GM12878 (cell line): ENCODE results near the gene MYRF. TPM values are rescaled to one million over a fixed set of nuclear protein-coding genes. Genes with fewer than 3 reads are reported as not detected.

Experiments used
- ATAC-seq: fragments of 200-7000 bp; cut with Tn5 transposase; 3 replicates; pipeline ENCODE4 v1.9.1; 2020; ENCODE audit warnings: mild to moderate bottlenecking, moderate library complexity
- BruUV-seq: library from RNA; stranded (reverse); fragments of 400-500 nt; replicated peaks from 2 replicates; lab custom pipeline; 2021; lab: Mats Ljungman, UMichigan
- CTCF ChIA-PET: fragments of 300-600 bp; sonication (Branson Sonifier 250); formaldehyde crosslinking; extraction: SDS; loops from one replicate; lab custom pipeline; 2021; ENCODE audit warnings: inconsistent platforms; lab: Yijun Ruan, JAX
- POLR2A ChIA-PET: fragments of 350-600 bp; formaldehyde crosslinking; extraction: SDS; loops from one replicate; lab custom pipeline; 2021; ENCODE audit warnings: inconsistent platforms; lab: Charles Lee
- RAD21 ChIA-PET: fragments of 300-600 bp; sonication (Branson Sonifier 250); formaldehyde crosslinking; loops from one replicate; lab custom pipeline; 2023; ENCODE audit warnings: antibody characterized with exemption; ENCODE audit not compliant: unreplicated experiment; lab: Charles Lee
- SMC1A ChIA-PET: fragments of 300-600 bp; sonication (Branson Sonifier 250); formaldehyde crosslinking; loops from one replicate; lab custom pipeline; 2023; ENCODE audit not compliant: unreplicated experiment, uncharacterized antibody; lab: Charles Lee
- DNase-seq: peaks from one replicate; pipeline ENCODE4 v3.0.0-alpha.2; 2011; ENCODE audit warnings: low read depth, low spot score
- FAIRE-seq: peaks from 3 replicates; lab custom pipeline; 2011; peaks lifted over from hg19 to GRCh38; lab: Jason Lieb, UNC
- H2AFZ ChIP-seq: 2 replicates; pipeline ENCODE4 v1.6.0; 2011; ENCODE audit warnings: low read depth, low read length, control low read depth; ENCODE audit not compliant: control insufficient read depth
- H3K27ac ChIP-seq: 2 replicates; pipeline ENCODE4 v1.5.1; 2011; ENCODE audit warnings: control low read depth; ENCODE audit not compliant: control insufficient read depth, insufficient read depth
- H3K27me3 ChIP-seq, 2 experiments: replicated peaks in 1 of 2; 2 replicates each; pipeline versions ENCODE4 v1.6.0 to v1.6.1; 2011; ENCODE audit warnings: low read length in 1 of 2; ENCODE audit not compliant: control insufficient read depth in 2 of 2, insufficient read depth in 2 of 2
- H3K36me3 ChIP-seq, 2 experiments: 2 replicates each; pipeline ENCODE4 v1.5.1; 2011; ENCODE audit warnings: low read length in 1 of 2; ENCODE audit not compliant: control insufficient read depth in 2 of 2, insufficient read depth in 2 of 2
- H3K4me1 ChIP-seq: 2 replicates; pipeline ENCODE4 v1.6.1; 2011; ENCODE audit warnings: mild to moderate bottlenecking, low read length, moderate library complexity, mixed read lengths; ENCODE audit not compliant: control insufficient read depth, insufficient read depth
- H3K4me2 ChIP-seq: 2 replicates; pipeline ENCODE4 v1.6.0; 2011; ENCODE audit warnings: control low read depth; ENCODE audit not compliant: control insufficient read depth, insufficient read depth
- H3K4me3 ChIP-seq: fragments of 200-600 bp; sonication (generic); 2 replicates; pipeline ENCODE4 v1.5.1; 2016
- H3K79me2 ChIP-seq: 2 replicates; pipeline ENCODE4 v1.6.0; 2011; ENCODE audit warnings: low read length; ENCODE audit not compliant: control insufficient read depth, insufficient read depth
- H3K9ac ChIP-seq: 2 replicates; pipeline ENCODE4 v1.8.0; 2011; ENCODE audit warnings: low read length, control low read depth, mixed read lengths; ENCODE audit not compliant: control insufficient read depth, insufficient read depth
- H3K9me3 ChIP-seq: replicated peaks from 3 replicates; pipeline ENCODE4 v1.5.1; 2011; ENCODE audit warnings: mild to moderate bottlenecking, low read length; ENCODE audit not compliant: control insufficient read depth, insufficient read depth
- H4K20me1 ChIP-seq: 2 replicates; pipeline ENCODE4 v1.6.0; 2011; ENCODE audit not compliant: control insufficient read depth, insufficient read depth
- CBX5 ChIP-seq: sonication (generic); IDR thresholded peaks from 2 replicates; pipeline ENCODE4 v1.6.1; 2016; ENCODE audit warnings: low read depth, moderate library complexity, mild to moderate bottlenecking, inconsistent platforms
- CREM ChIP-seq: IDR thresholded peaks from 2 replicates; pipeline ENCODE4 v1.6.1; 2014; ENCODE audit warnings: antibody characterized with exemption, low read depth
- GABPA ChIP-seq: IDR thresholded peaks from 2 replicates; pipeline ENCODE4 v1.6.1; 2014; ENCODE audit warnings: antibody characterized with exemption, low read depth, mild to moderate bottlenecking, inconsistent platforms
- IRF3 ChIP-seq: fragments of 450-650 bp; IDR thresholded peaks from 2 replicates; pipeline ENCODE4 v1.6.1; 2014; ENCODE audit warnings: mild to moderate bottlenecking
- KDM1A ChIP-seq: fragments of 200-600 bp; sonication (generic); IDR thresholded peaks from 2 replicates; pipeline ENCODE4 v1.6.1; 2016; ENCODE audit warnings: borderline replicate concordance
- NBN ChIP-seq: fragments of 450-650 bp; IDR thresholded peaks from 2 replicates; pipeline ENCODE4 v1.6.1; 2016
- SMARCA5 ChIP-seq: fragments of 450-650 bp; IDR thresholded peaks from 2 replicates; pipeline ENCODE4 v1.6.1; 2017; ENCODE audit warnings: mild to moderate bottlenecking
- SREBF2 ChIP-seq: IDR thresholded peaks from 2 replicates; pipeline ENCODE4 v1.6.1; 2012; ENCODE audit warnings: mild to moderate bottlenecking, low read length
- SRF ChIP-seq, 2 experiments: IDR thresholded peaks; 2 replicates each; pipeline ENCODE4 v1.6.1; 2011; ENCODE audit warnings: low read depth in 2 of 2, low read length in 2 of 2, mild to moderate bottlenecking in 1 of 2, moderate library complexity in 1 of 2
- WRNIP1 ChIP-seq: IDR thresholded peaks from 2 replicates; pipeline ENCODE4 v1.6.1; 2011; ENCODE audit warnings: low read depth, low read length, improper control_type of control experiment, borderline replicate concordance
- YBX1 ChIP-seq: fragments of 450-650 bp; IDR thresholded peaks from 2 replicates; pipeline ENCODE4 v1.6.1; 2016; ENCODE audit warnings: antibody characterized with exemption
- ZNF274 ChIP-seq: IDR thresholded peaks from one replicate; pipeline ENCODE4 v1.8.0; 2011; ENCODE audit not compliant: insufficient read length, insufficient read depth
- WGBS: methylation state at CpG from one replicate; pipeline ENCODE4 v1.1.6; 2016; ENCODE audit warnings: low lambda C conversion rate; ENCODE audit not compliant: insufficient replicate concordance, insufficient coverage; ENCODE audit errors: missing lambda C conversion rate; 5-methylcytosine and 5-hydroxymethylcytosine counted together
- in situ Hi-C: fragments of 300-500 bp; cut with MboI; formaldehyde crosslinking; loops from 9 replicates; pipeline ENCODE4 v1.14.3; 2018; ENCODE audit warnings: mixed read lengths
- intact Hi-C: fragments of 100-400 bp; cut with micrococcal nuclease; formaldehyde crosslinking; loops from one replicate; pipeline ENCODE4 v1.14.2; 2022; ENCODE audit not compliant: unreplicated experiment
- polyA plus RNA-seq, 11 experiments: library from polyadenylated mRNA; depleted of rRNA in 4 of 11; unstranded in 6 of 11; stranded (reverse) in 5 of 11; fragments of >200 nt; fragmentation: Nextera tagmentation in 4 of 11; fragmentation: Illumina TruSeq in 1 of 11; extraction: Ambion mirVana in 4 of 11; extraction: Trizol in 1 of 11; gene quantifications; 1 replicate in 1 of 11; 2 replicates in 10 of 11; pipeline versions ENCODE4 v1.2.1 to v1.2.3, GENCODE V29; 2011 to 2016; ENCODE audit warnings: inconsistent platforms in 2 of 11, missing spikeins in 2 of 11, low read depth in 1 of 11
- total RNA-seq, 4 experiments: library from RNA; depleted of rRNA in 3 of 4; stranded (reverse); fragments of >200 nt in 3 of 4; fragmentation: Illumina TruSeq in 1 of 4; extraction: Trizol in 1 of 4; gene quantifications; 2 replicates each; pipeline versions ENCODE4 v1.2.1 to v1.2.3, GENCODE V29; 2013 to 2021
- TF ChIP-seq, protein P1 (sequence below): fragments of 450-650 bp; IDR thresholded peaks from 2 replicates; pipeline ENCODE4 v1.6.1; 2017; ENCODE audit warnings: antibody characterized with exemption, mild to moderate bottlenecking, moderate library complexity

Gene MYRF
- total and polyA plus RNA-seq, 10 of the 15 experiments (the other 5 are each of a cell fraction or from before 2014, with no cell fraction given), result 0.27 to 15.6 (median 0.89) TPM

- TF ChIP-seq, protein P1, sequence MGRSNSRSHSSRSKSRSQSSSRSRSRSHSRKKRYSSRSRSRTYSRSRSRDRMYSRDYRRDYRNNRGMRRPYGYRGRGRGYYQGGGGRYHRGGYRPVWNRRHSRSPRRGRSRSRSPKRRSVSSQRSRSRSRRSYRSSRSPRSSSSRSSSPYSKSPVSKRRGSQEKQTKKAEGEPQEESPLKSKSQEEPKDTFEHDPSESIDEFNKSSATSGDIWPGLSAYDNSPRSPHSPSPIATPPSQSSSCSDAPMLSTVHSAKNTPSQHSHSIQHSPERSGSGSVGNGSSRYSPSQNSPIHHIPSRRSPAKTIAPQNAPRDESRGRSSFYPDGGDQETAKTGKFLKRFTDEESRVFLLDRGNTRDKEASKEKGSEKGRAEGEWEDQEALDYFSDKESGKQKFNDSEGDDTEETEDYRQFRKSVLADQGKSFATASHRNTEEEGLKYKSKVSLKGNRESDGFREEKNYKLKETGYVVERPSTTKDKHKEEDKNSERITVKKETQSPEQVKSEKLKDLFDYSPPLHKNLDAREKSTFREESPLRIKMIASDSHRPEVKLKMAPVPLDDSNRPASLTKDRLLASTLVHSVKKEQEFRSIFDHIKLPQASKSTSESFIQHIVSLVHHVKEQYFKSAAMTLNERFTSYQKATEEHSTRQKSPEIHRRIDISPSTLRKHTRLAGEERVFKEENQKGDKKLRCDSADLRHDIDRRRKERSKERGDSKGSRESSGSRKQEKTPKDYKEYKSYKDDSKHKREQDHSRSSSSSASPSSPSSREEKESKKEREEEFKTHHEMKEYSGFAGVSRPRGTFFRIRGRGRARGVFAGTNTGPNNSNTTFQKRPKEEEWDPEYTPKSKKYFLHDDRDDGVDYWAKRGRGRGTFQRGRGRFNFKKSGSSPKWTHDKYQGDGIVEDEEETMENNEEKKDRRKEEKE, result no peak
- TF ChIP-seq IRF3, result no peak
- TF ChIP-seq ZNF274, result no peak
These were observed 9.8 kb downstream of the MYRF start (continued) for GRCh38 chr11:61762223-61762615.

DNA sequence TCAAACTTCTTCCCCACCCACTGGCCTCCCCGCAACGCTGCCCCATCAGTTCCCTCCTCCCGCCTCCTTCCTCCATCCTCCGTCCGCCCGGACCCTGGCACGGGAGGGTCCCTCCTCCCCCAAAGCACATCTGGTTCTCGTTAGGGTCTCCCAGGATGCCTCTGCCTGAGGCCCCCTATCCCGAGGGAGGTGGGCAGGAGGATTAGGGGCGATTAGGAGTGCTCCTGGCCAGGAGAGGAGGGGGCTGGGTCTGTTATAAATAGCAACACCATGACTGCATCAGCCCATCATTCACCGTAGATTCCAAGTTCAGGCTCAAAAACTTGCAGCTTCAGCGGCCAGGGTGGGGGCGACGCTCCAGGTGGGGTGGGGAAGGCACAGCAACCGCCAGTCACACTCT, 10.4 kb downstream of the MYRF start:
- H3K4me3 ChIP-seq, result no peak overlapping the region
- no peak for ATAC-seq
- POLR2A ChIA-PET, result no interaction called here
- SMC1A ChIA-PET, result interaction anchor here (2.0 kb wide), 1 partner anchor 14 kb away, joined by 4 read pairs; no protein-coding TSS in a partner anchor
- DNase-seq, result no peak
- no peak for FAIRE-seq
- no peaks in the 10 kb centered on the region for H3K79me2 ChIP-seq
- no peaks in the 10 kb centered on the region for H3K27me3 ChIP-seq
- H3K9me3 ChIP-seq, result no peaks in the 10 kb centered on the region
- TF ChIP-seq KDM1A (no peak), SRF (IDR thresholded peaks at IDR 0.05; ENCODE audit: low read depth in 2 of 2, low read length in 2 of 2) (no peak), CBX5 (no peak), YBX1 (no peak), SREBF2 (no peak), NBN (no peak), CREM (no peak), GABPA (no peak), SMARCA5 (no peak), WRNIP1 (no peak)
- TF ChIP-seq, protein P1, result no peak
- intact Hi-C loops (no loop called here), in situ Hi-C loops (no loop called here)
- H3K36me3 ChIP-seq, result no peaks in the 10 kb centered on the region
- no peaks in the 10 kb centered on the region for H4K20me1 ChIP-seq
- no TSS peak for BruUV-seq
- RAD21 ChIA-PET, result no interaction called here
- 20% methylated on average over 7 of the region's 15 CpGs for WGBS
- no peak overlapping the region for H3K27ac ChIP-seq
- H3K9ac ChIP-seq, result no peak overlapping the region
- CTCF ChIA-PET, result interaction anchor here (1.8 kb wide), 1 partner anchor 25 kb away, joined by 5 read pairs; no protein-coding TSS in a partner anchor
- no peak overlapping the region for H2AFZ ChIP-seq
- H3K4me2 ChIP-seq, result no peak overlapping the region
- no peaks in the 10 kb centered on the region for H3K4me1 ChIP-seq
